ENCODE results near the gene SLC2A5. TPM values are rescaled to one million over a fixed set of nuclear protein-coding genes. Genes with fewer than 3 reads are reported as not detected.

Gene SLC2A5
- total RNA-seq, 4 donors from 2014 or later = 0.16 to 2.7 (median 0.39) TPM

DNA sequence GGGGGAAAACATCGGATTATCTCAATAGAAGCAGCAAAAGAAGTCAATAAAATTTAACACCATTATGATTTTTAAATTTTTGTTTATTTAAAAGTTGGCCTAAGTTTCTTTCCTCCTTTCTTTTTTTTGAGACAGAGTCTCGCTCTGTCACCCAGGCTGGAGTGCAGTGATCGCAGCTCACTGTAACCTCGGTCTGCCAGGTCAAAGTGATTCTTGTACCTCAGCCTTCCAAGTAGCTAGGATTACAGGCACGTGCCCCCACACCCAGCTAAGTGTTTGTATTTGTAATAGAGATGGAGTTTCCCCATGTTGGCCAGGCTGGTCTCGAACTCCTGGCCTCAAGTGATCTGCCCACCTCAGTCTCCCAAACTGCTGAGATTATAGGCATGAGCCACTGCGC, 20.9 kb downstream of the SLC2A5 start:
- ATAC-seq = no peak
- 80 to 88% methylated on average over 6 to 7 of the region's 7 CpGs for WGBS, 2 donors (ENCODE audit: low coverage in 1 of 2)
- H3K4me1 ChIP-seq = no peaks in the 10 kb centered on the region
- no peaks in the 10 kb centered on the region for H3K9me3 ChIP-seq
- TF ChIP-seq POLR2AphosphoS5 (IDR thresholded peaks at IDR 0.05) (no peak), EP300 (IDR thresholded peaks at IDR 0.05) (no peak), POLR2A (IDR thresholded peaks at IDR 0.05) (no peak), CTCF (IDR thresholded peaks at IDR 0.05) (no peak)
- no peaks in the 10 kb centered on the region for H3K27me3 ChIP-seq
- no peak overlapping the region for H3K4me3 ChIP-seq
- H3K36me3 ChIP-seq = no peaks in the 10 kb centered on the region
- no peak overlapping the region for H3K27ac ChIP-seq

- TF ChIP-seq POLR2AphosphoS5 (IDR thresholded peaks at IDR 0.05) (no peak), EP300 (IDR thresholded peaks at IDR 0.05) (no peak), POLR2A (IDR thresholded peaks at IDR 0.05) (no peak), CTCF (IDR thresholded peaks at IDR 0.05) (no peak)
- WGBS, 2 donors (ENCODE audit: low coverage in 1 of 2) = 92 to 100% methylated on average over 1 to 2 of the region's 2 CpGs
- ATAC-seq = no peak
- Histone ChIP-seq H3K27me3 (no peaks in the 10 kb centered on the region), H3K4me1 (no peaks in the 10 kb centered on the region), H3K9me3 (no peaks in the 10 kb centered on the region), H3K4me3 (no peak overlapping the region), H3K27ac (no peak overlapping the region), H3K36me3 (no peaks in the 10 kb centered on the region)
These were observed 22.4 kb downstream of the SLC2A5 start for GRCh38 chr1:9047019-9047418.

- TF ChIP-seq POLR2A (IDR thresholded peaks at IDR 0.05) (no peak), POLR2AphosphoS5 (IDR thresholded peaks at IDR 0.05) (no peak), CTCF (IDR thresholded peaks at IDR 0.05) (no peak), EP300 (IDR thresholded peaks at IDR 0.05) (no peak)
- H3K4me1 ChIP-seq = no peaks in the 10 kb centered on the region
- no peak for ATAC-seq
- no peaks in the 10 kb centered on the region for H3K36me3 ChIP-seq
- no peak overlapping the region for H3K4me3 ChIP-seq
- H3K27ac ChIP-seq = no peak overlapping the region
- H3K27me3 ChIP-seq = no peaks in the 10 kb centered on the region
- WGBS, 2 donors (ENCODE audit: low coverage in 1 of 2) = 79 to 86% methylated on average over 4 to 6 of the region's 7 CpGs
- no peaks in the 10 kb centered on the region for H3K9me3 ChIP-seq
These were observed 23.4 kb downstream of the SLC2A5 start for GRCh38 chr1:9045861-9046510.

- Histone ChIP-seq H3K27ac (no peak overlapping the region), H3K27me3 (no peaks in the 10 kb centered on the region), H3K36me3 (no peaks in the 10 kb centered on the region), H3K4me3 (no peak overlapping the region), H3K4me1 (no peaks in the 10 kb centered on the region), H3K9me3 (no peaks in the 10 kb centered on the region)
- TF ChIP-seq EP300 (IDR thresholded peaks at IDR 0.05) (no peak), CTCF (IDR thresholded peaks at IDR 0.05) (no peak), POLR2A (IDR thresholded peaks at IDR 0.05) (no peak)
- ATAC-seq = no peak
- 82 to 100% methylated on average over 3 to 4 of the region's 4 CpGs for WGBS, 2 donors (ENCODE audit: low coverage in 1 of 2)
These were observed 25.2 kb downstream of the SLC2A5 start for GRCh38 chr1:9044236-9044635.

DNA sequence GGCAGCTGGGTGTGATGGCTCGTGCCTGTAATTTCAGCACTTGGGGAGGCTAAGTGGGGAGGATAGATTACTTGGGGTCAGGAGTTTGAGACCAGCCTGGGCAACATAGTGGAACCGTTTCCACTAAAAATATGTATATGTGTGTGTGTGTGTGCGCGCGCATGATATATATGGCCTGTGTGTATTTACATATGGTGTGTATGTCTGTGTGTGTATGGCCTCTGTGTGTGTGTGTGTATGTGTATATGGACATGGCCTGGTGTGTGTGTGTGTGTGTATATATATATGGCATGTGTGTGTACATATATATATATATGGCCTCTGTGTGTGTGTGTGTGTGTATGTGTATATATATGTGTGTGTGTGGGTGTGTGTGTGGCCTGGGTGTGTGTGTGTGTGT, 27.2 kb downstream of the SLC2A5 start:
- WGBS, 2 donors (ENCODE audit: low coverage in 1 of 2) = 92 to 96% methylated on average over 4 of the region's 5 CpGs
- Histone ChIP-seq H3K27me3 (no peaks in the 10 kb centered on the region), H3K4me1 (no peaks in the 10 kb centered on the region), H3K36me3 (no peaks in the 10 kb centered on the region), H3K9me3 (no peaks in the 10 kb centered on the region), H3K27ac (no peak overlapping the region), H3K4me3 (no peak overlapping the region)
- TF ChIP-seq POLR2AphosphoS5 (IDR thresholded peaks at IDR 0.05) = no peak
- no peak for TF ChIP-seq POLR2A (IDR thresholded peaks at IDR 0.05)
- TF ChIP-seq EP300 (IDR thresholded peaks at IDR 0.05) = no peak
- no peak for TF ChIP-seq CTCF (IDR thresholded peaks at IDR 0.05)
- ATAC-seq = no peak

Data from gastroesophageal sphincter (tissue), 4 donors.